HG03571 (cell line): ENCODE measurements around the gene ALPK1.
"Not testable (repeated sequence)": the region's sequence is repeated elsewhere in the genome, so short reads cannot be mapped to it uniquely, and the experiment has no call there.

ENCODE experiments used
- ATAC-seq: cut with Tn5 transposase; IDR thresholded peaks from one replicate; pipeline ENCODE4 v1.9.1; 2021; ENCODE audit not compliant: unreplicated experiment

The ALPK1 gene

GRCh38 chr4:112377594-112378242 lies 80.5 kb downstream of the ALPK1 start:
- no peak for ATAC-seq

GRCh38 chr4:112378243-112378620 lies 81.1 kb downstream of the ALPK1 start:
- no peak for ATAC-seq

GRCh38 chr4:112378858-112379257 lies 81.7 kb downstream of the ALPK1 start:
- no peak for ATAC-seq

- ATAC-seq, result no peak
These were observed 82.1 kb downstream of the ALPK1 start for GRCh38 chr4:112379306-112379705.

GRCh38 chr4:112381996-112382692 lies 85.0 kb downstream of the ALPK1 start:
- ATAC-seq, result no peak

- no peak for ATAC-seq
These were observed 88.9 kb downstream of the ALPK1 start for GRCh38 chr4:112386071-112386470.

GRCh38 chr4:112402098-112402497 lies 104.9 kb downstream of the ALPK1 start:
- no peak for ATAC-seq

GRCh38 chr4:112403101-112403945 lies 106.2 kb downstream of the ALPK1 start:
- ATAC-seq, result no peak

- no peak for ATAC-seq
These were observed 113.2 kb downstream of the ALPK1 start for GRCh38 chr4:112410364-112410763.

GRCh38 chr4:112410804-112411203 lies 113.6 kb downstream of the ALPK1 start:
- no peak for ATAC-seq

GRCh38 chr4:112411781-112412550 lies 114.8 kb downstream of the ALPK1 start:
- ATAC-seq, result no peak

- no peak for ATAC-seq
These were observed 119.3 kb downstream of the ALPK1 start for GRCh38 chr4:112416464-112416863.

GRCh38 chr4:112418092-112418491 lies 120.9 kb downstream of the ALPK1 start:
- no peak for ATAC-seq

- ATAC-seq, result no peak
These were observed 124.7 kb downstream of the ALPK1 start for GRCh38 chr4:112421911-112422310.

- ATAC-seq, result no peak
These were observed 125.5 kb downstream of the ALPK1 start for GRCh38 chr4:112422644-112423043.

- no peak for ATAC-seq
These were observed 126.4 kb downstream of the ALPK1 start for GRCh38 chr4:112423591-112423990.

GRCh38 chr4:112425823-112426222 lies 128.7 kb downstream of the ALPK1 start:
- ATAC-seq, result no peak

GRCh38 chr4:112426416-112426815 lies 129.2 kb downstream of the ALPK1 start:
- ATAC-seq, result no peak

- ATAC-seq, result no peak
These were observed 134.0 kb downstream of the ALPK1 start for GRCh38 chr4:112431158-112431557.

- no peak for ATAC-seq
These were observed 139.8 kb downstream of the ALPK1 start for GRCh38 chr4:112436987-112437386.

- ATAC-seq, result not testable (repeated sequence)
These were observed 145.1 kb downstream of the ALPK1 start for GRCh38 chr4:112442226-112442625.
